Measurements from ENCODE around the gene KRTAP10-3. TPM values are rescaled to one million over a fixed set of nuclear protein-coding genes. Genes with fewer than 3 reads are reported as not detected.

KRTAP10-3 gene
- total and polyA plus RNA-seq, 2 experiments from 2014 or later, result not detected

DNA sequence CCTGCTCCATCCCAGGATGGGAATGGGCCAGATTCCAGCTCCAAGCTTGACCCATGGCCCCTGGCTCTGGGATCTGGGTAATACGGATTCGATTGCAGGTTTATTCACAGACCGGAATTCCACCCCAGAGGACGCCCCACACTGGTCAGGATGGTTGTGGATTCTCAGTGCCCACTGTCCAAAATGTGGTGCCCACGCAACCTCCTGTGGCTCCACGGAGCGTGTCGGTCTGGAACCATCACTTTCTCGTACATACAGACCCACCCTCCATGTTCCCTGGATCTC lies 50.2 kb downstream of the KRTAP10-3 start:
- H3K27me3 ChIP-seq (ENCODE audit: insufficient read depth), result no peaks in the 10 kb centered on the region
- DNase-seq (ENCODE audit: low spot score), result no peak
- TF ChIP-seq CREB1 (CRISPR knock-in tag; IDR thresholded peaks at IDR 0.05; ENCODE audit: low read depth), result no peak
- TF ChIP-seq, protein P1, sequence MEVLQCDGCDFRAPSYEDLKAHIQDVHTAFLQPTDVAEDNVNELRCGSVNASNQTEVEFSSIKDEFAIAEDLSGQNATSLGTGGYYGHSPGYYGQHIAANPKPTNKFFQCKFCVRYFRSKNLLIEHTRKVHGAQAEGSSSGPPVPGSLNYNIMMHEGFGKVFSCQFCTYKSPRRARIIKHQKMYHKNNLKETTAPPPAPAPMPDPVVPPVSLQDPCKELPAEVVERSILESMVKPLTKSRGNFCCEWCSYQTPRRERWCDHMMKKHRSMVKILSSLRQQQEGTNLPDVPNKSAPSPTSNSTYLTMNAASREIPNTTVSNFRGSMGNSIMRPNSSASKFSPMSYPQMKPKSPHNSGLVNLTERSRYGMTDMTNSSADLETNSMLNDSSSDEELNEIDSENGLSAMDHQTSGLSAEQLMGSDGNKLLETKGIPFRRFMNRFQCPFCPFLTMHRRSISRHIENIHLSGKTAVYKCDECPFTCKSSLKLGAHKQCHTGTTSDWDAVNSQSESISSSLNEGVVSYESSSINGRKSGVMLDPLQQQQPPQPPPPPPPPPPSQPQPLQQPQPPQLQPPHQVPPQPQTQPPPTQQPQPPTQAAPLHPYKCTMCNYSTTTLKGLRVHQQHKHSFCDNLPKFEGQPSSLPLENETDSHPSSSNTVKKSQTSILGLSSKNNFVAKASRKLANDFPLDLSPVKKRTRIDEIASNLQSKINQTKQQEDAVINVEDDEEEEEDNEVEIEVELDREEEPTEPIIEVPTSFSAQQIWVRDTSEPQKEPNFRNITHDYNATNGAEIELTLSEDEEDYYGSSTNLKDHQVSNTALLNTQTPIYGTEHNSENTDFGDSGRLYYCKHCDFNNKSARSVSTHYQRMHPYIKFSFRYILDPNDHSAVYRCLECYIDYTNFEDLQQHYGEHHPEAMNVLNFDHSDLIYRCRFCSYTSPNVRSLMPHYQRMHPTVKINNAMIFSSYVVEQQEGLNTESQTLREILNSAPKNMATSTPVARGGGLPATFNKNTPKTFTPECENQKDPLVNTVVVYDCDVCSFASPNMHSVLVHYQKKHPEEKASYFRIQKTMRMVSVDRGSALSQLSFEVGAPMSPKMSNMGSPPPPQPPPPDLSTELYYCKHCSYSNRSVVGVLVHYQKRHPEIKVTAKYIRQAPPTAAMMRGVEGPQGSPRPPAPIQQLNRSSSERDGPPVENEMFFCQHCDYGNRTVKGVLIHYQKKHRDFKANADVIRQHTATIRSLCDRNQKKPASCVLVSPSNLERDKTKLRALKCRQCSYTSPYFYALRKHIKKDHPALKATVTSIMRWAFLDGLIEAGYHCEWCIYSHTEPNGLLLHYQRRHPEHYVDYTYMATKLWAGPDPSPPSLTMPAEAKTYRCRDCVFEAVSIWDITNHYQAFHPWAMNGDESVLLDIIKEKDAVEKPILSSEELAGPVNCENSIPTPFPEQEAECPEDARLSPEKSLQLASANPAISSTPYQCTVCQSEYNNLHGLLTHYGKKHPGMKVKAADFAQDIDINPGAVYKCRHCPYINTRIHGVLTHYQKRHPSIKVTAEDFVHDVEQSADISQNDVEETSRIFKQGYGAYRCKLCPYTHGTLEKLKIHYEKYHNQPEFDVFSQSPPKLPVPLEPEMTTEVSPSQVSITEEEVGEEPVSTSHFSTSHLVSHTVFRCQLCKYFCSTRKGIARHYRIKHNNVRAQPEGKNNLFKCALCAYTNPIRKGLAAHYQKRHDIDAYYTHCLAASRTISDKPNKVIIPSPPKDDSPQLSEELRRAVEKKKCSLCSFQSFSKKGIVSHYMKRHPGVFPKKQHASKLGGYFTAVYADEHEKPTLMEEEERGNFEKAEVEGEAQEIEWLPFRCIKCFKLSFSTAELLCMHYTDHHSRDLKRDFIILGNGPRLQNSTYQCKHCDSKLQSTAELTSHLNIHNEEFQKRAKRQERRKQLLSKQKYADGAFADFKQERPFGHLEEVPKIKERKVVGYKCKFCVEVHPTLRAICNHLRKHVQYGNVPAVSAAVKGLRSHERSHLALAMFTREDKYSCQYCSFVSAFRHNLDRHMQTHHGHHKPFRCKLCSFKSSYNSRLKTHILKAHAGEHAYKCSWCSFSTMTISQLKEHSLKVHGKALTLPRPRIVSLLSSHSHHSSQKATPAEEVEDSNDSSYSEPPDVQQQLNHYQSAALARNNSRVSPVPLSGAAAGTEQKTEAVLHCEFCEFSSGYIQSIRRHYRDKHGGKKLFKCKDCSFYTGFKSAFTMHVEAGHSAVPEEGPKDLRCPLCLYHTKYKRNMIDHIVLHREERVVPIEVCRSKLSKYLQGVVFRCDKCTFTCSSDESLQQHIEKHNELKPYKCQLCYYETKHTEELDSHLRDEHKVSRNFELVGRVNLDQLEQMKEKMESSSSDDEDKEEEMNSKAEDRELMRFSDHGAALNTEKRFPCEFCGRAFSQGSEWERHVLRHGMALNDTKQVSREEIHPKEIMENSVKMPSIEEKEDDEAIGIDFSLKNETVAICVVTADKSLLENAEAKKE (CRISPR knock-in tag; IDR thresholded peaks at IDR 0.05), result no peak
- no peak for TF ChIP-seq EZH2 (IDR thresholded peaks at IDR 0.05; ENCODE audit: low read depth, unreplicated experiment)
- TF ChIP-seq NANOG (IDR thresholded peaks at IDR 0.05; ENCODE audit: borderline replicate concordance), result no peak
- TF ChIP-seq, protein P2, sequence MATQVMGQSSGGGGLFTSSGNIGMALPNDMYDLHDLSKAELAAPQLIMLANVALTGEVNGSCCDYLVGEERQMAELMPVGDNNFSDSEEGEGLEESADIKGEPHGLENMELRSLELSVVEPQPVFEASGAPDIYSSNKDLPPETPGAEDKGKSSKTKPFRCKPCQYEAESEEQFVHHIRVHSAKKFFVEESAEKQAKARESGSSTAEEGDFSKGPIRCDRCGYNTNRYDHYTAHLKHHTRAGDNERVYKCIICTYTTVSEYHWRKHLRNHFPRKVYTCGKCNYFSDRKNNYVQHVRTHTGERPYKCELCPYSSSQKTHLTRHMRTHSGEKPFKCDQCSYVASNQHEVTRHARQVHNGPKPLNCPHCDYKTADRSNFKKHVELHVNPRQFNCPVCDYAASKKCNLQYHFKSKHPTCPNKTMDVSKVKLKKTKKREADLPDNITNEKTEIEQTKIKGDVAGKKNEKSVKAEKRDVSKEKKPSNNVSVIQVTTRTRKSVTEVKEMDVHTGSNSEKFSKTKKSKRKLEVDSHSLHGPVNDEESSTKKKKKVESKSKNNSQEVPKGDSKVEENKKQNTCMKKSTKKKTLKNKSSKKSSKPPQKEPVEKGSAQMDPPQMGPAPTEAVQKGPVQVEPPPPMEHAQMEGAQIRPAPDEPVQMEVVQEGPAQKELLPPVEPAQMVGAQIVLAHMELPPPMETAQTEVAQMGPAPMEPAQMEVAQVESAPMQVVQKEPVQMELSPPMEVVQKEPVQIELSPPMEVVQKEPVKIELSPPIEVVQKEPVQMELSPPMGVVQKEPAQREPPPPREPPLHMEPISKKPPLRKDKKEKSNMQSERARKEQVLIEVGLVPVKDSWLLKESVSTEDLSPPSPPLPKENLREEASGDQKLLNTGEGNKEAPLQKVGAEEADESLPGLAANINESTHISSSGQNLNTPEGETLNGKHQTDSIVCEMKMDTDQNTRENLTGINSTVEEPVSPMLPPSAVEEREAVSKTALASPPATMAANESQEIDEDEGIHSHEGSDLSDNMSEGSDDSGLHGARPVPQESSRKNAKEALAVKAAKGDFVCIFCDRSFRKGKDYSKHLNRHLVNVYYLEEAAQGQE (IDR thresholded peaks at IDR 0.05; ENCODE audit: unreplicated experiment), result no peak
- TF ChIP-seq STAT1 (IDR thresholded peaks at IDR 0.05; ENCODE audit: unreplicated experiment), result no peak
- TF ChIP-seq, protein P3, sequence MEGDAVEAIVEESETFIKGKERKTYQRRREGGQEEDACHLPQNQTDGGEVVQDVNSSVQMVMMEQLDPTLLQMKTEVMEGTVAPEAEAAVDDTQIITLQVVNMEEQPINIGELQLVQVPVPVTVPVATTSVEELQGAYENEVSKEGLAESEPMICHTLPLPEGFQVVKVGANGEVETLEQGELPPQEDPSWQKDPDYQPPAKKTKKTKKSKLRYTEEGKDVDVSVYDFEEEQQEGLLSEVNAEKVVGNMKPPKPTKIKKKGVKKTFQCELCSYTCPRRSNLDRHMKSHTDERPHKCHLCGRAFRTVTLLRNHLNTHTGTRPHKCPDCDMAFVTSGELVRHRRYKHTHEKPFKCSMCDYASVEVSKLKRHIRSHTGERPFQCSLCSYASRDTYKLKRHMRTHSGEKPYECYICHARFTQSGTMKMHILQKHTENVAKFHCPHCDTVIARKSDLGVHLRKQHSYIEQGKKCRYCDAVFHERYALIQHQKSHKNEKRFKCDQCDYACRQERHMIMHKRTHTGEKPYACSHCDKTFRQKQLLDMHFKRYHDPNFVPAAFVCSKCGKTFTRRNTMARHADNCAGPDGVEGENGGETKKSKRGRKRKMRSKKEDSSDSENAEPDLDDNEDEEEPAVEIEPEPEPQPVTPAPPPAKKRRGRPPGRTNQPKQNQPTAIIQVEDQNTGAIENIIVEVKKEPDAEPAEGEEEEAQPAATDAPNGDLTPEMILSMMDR (conservative IDR thresholded peaks at IDR 0.05; ENCODE audit: low read depth in 2 of 2), result no peak
- TF ChIP-seq JUNB (IDR thresholded peaks at IDR 0.05; ENCODE audit: unreplicated experiment), result no peak
- no peak for TF ChIP-seq ZNF331 (CRISPR knock-in tag; IDR thresholded peaks at IDR 0.05; ENCODE audit: low read depth)
- no peak for TF ChIP-seq POLR2AphosphoS5 (IDR thresholded peaks at IDR 0.05; ENCODE audit: low read depth)
- TF ChIP-seq ZNF114 (CRISPR knock-in tag; IDR thresholded peaks at IDR 0.05), result no peak
- no peak for TF ChIP-seq EZH2phosphoT487 (IDR thresholded peaks at IDR 0.05; ENCODE audit: unreplicated experiment)
- TF ChIP-seq, protein P4, sequence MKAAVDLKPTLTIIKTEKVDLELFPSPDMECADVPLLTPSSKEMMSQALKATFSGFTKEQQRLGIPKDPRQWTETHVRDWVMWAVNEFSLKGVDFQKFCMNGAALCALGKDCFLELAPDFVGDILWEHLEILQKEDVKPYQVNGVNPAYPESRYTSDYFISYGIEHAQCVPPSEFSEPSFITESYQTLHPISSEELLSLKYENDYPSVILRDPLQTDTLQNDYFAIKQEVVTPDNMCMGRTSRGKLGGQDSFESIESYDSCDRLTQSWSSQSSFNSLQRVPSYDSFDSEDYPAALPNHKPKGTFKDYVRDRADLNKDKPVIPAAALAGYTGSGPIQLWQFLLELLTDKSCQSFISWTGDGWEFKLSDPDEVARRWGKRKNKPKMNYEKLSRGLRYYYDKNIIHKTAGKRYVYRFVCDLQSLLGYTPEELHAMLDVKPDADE (IDR thresholded peaks at IDR 0.05), result no peak

More for the DNA sequence above, 50.2 kb downstream of the KRTAP10-3 start:
- Histone ChIP-seq H3K4me2 (no peak overlapping the region), H2AFZ (no peak overlapping the region), H4K20me1 (replicated peaks; ENCODE audit: insufficient read depth) (no peaks in the 10 kb centered on the region), H3K4me1 (ENCODE audit: insufficient read depth) (no peaks in the 10 kb centered on the region), H3K79me2 (replicated peaks; ENCODE audit: insufficient read depth) (no peaks in the 10 kb centered on the region), H3K4me3 (no peak overlapping the region), H3F3A (replicated peaks; ENCODE audit: low read depth) (no peaks in the 10 kb centered on the region), H3K9me2 (ENCODE audit: insufficient read depth) (no peaks in the 10 kb centered on the region), H3K36me3 (ENCODE audit: insufficient read depth) (no peaks in the 10 kb centered on the region), H3K27ac (ENCODE audit: low read depth) (no peak overlapping the region)
- no peak for ATAC-seq
- H3K27me3 Mint-ChIP-seq (ENCODE audit: insufficient read depth, low read depth, poor library complexity), result peaks cover 12% of the 10 kb centered on the region
- no peak overlapping the region for H3K4me3 Mint-ChIP-seq
- H3K27ac Mint-ChIP-seq, result no peak overlapping the region
- no peaks in the 10 kb centered on the region; the same call in 2 of the 3 replicates for H3K4me1 Mint-ChIP-seq
- H3K36me3 Mint-ChIP-seq (ENCODE audit: low read depth), result no peaks in the 10 kb centered on the region
- H3K9me3 Mint-ChIP-seq, result no peaks in the 10 kb centered on the region; the same call in 2 of the 3 replicates

Measured in GM23338 (cell line).